SIG-M5 (cell line): Measurements from ENCODE around the gene MATK.

Experiments
- DNase-seq: peaks from one replicate; lab custom pipeline; 2025; lab: John Stamatoyannopoulos, UW

MATK gene

GRCh38 chr19:3788996-3789778, 3.0 kb upstream of the MATK start:
- DNase-seq: no peak

- no peak for DNase-seq
Observed at GRCh38 chr19:3785451-3785937, 687 bp downstream of the MATK start.

GRCh38 chr19:3784607-3785450, 1.4 kb downstream of the MATK start:
- DNase-seq: no peak

- no peak for DNase-seq
Observed at GRCh38 chr19:3783660-3784584, 2.3 kb downstream of the MATK start.

GRCh38 chr19:3782903-3783302, 3.3 kb downstream of the MATK start:
- DNase-seq: no peak

- no peak for DNase-seq
Observed at GRCh38 chr19:3782330-3782729, 3.9 kb downstream of the MATK start.

GRCh38 chr19:3781603-3782002, 4.6 kb downstream of the MATK start:
- DNase-seq: no peak

GRCh38 chr19:3780786-3781304, 5.3 kb downstream of the MATK start:
- DNase-seq: no peak

GRCh38 chr19:3778899-3779723, 7.1 kb downstream of the MATK start:
- no peak for DNase-seq

GRCh38 chr19:3778104-3778867, 7.9 kb downstream of the MATK start:
- no peak for DNase-seq

GRCh38 chr19:3776479-3777040, 9.6 kb downstream of the MATK start:
- DNase-seq: no peak

GRCh38 chr19:3775831-3776230, 10.3 kb downstream of the MATK start:
- no peak for DNase-seq

- no peak for DNase-seq
Observed at GRCh38 chr19:3775374-3775711, 10.8 kb downstream of the MATK start.

GRCh38 chr19:3774621-3775373, 11.4 kb downstream of the MATK start:
- DNase-seq: no peak

- DNase-seq: no peak
Observed at GRCh38 chr19:3773814-3774515, 12.2 kb downstream of the MATK start.

GRCh38 chr19:3771906-3772455, 14.2 kb downstream of the MATK start, which contains the start of gene RAX2:
Gene RAX2, minus strand, starts transcription at chr19:3772228. Its CDS starts 486 bp downstream, at chr19:3771742.
- no peak for DNase-seq

GRCh38 chr19:3771000-3771905, 14.9 kb downstream of the MATK start:
- DNase-seq: no peak
